Activated naive CD8-positive, alpha-beta T cell treated with anti-CD3 and anti-CD28 coated beads for 36 hours (primary cell): ENCODE data around the gene EFNA5. TPM values are rescaled to one million over a fixed set of nuclear protein-coding genes. Genes with fewer than 3 reads are reported as not detected.
"Not testable (repeated sequence)": the region's sequence is repeated elsewhere in the genome, so short reads cannot be mapped to it uniquely, and the experiment has no call there.

Source experiments
- DNase-seq: peaks from one replicate; pipeline ENCODE4 v3.0.0; 2021
- H3K27ac Mint-ChIP-seq: one replicate; pipeline ENCODE4 v1.8.0; 2022; ENCODE audit warnings: mild to moderate bottlenecking, moderate library complexity, mixed read lengths
- H3K27me3 Mint-ChIP-seq: one replicate; pipeline ENCODE4 v1.8.0; 2022; ENCODE audit warnings: mild to moderate bottlenecking, mixed read lengths
- H3K36me3 Mint-ChIP-seq: one replicate; pipeline ENCODE4 v1.8.0; 2021; ENCODE audit warnings: mild to moderate bottlenecking, mixed read lengths
- H3K4me1 Mint-ChIP-seq: one replicate; pipeline ENCODE4 v1.8.0; 2021; ENCODE audit warnings: mixed read lengths
- H3K4me3 Mint-ChIP-seq: one replicate; pipeline ENCODE4 v1.8.0; 2022; ENCODE audit warnings: mild to moderate bottlenecking, moderate library complexity, mixed read lengths
- H3K9me3 Mint-ChIP-seq: one replicate; pipeline ENCODE4 v1.8.0; 2022; ENCODE audit warnings: mixed read lengths
- total RNA-seq, 2 experiments: library from RNA; stranded (reverse); gene quantifications; one replicate each; pipeline ENCODE4 v1.2.3, GENCODE V29; 2021

The EFNA5 gene
- total RNA-seq, 2 experiments from 2014 or later, result not detected

DNA sequence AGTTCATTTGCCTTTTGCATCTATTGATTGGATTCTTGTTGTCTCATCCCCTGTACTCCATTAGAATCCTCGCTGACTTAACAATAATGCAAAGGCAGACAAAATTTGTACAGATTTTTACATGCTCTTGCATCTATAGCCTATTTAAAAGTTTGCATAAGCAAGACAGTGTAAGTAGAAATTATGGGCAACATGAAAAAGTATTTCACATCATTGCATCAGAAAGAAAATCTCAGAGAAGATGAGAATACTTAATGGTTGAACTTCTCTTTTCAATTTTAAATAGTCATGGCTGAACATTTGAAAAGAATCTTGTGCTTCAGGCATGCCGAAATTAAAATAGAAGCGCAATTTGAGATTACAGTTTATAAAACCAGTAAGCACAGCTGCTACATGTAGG is 226.4 kb downstream of the EFNA5 start:
- no peaks in the 10 kb centered on the region for H3K4me1 Mint-ChIP-seq
- no peak overlapping the region for H3K27ac Mint-ChIP-seq
- H3K27me3 Mint-ChIP-seq, result peaks cover 5% of the 10 kb centered on the region
- DNase-seq, result no peak
- peaks cover 4% of the 10 kb centered on the region for H3K9me3 Mint-ChIP-seq
- no peaks in the 10 kb centered on the region for H3K36me3 Mint-ChIP-seq
- H3K4me3 Mint-ChIP-seq, result no peak overlapping the region

DNA sequence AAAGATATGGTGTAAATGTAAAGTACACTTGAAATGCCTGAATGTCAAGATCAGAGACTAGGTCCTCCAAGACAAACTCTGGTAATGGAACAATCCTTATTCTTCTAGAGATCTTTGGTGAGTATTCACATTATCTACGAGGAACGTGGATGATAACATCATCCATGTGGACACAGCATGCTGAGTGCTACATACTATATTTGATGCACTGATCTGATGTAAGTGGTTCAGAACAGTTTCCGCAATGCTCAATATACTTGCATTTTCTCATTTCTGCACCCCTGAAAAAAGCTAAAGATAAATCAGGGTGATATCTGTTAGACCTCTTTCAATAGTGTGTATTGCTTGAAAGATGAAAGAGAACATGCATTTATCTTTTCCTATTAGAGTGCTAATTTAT is 226.8 kb downstream of the EFNA5 start:
- Mint-ChIP-seq H3K4me1 (no peaks in the 10 kb centered on the region), H3K9me3 (peaks cover 6% of the 10 kb centered on the region), H3K27me3 (peaks cover 5% of the 10 kb centered on the region), H3K27ac (no peak overlapping the region), H3K36me3 (no peaks in the 10 kb centered on the region), H3K4me3 (no peak overlapping the region)
- no peak for DNase-seq

- DNase-seq, result no peak
- Mint-ChIP-seq H3K4me1 (no peaks in the 10 kb centered on the region), H3K27ac (no peak overlapping the region), H3K36me3 (no peaks in the 10 kb centered on the region), H3K27me3 (peaks cover 5% of the 10 kb centered on the region), H3K9me3 (peaks cover 5% of the 10 kb centered on the region), H3K4me3 (no peak overlapping the region)
Measured at GRCh38 chr5:107442452-107442851, 228.3 kb downstream of the EFNA5 start.

DNA sequence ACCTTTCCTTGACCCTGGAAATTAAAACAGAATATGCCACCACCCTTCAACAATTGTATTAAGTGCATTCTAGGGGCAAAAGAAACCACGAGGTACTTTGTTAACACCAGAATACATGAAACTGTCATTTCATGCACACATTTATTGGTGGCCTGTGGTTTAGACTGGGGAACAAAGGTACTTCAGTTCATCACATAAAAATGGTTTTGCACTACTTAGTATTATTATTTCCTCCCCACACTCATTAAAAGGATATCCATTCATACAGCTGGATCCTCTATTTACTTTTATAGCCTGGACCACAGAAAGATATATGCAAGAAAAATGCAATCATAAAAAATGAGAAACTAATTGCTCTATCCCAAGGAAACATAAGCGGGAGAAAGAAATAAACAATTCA is 230.9 kb downstream of the EFNA5 start:
- H3K4me3 Mint-ChIP-seq, result no peak overlapping the region
- DNase-seq, result no peak
- peaks cover 5% of the 10 kb centered on the region for H3K9me3 Mint-ChIP-seq
- H3K27me3 Mint-ChIP-seq, result peaks cover 5% of the 10 kb centered on the region
- H3K4me1 Mint-ChIP-seq, result no peaks in the 10 kb centered on the region
- no peak overlapping the region for H3K27ac Mint-ChIP-seq
- no peaks in the 10 kb centered on the region for H3K36me3 Mint-ChIP-seq

GRCh38 chr5:107437986-107438510 is 232.7 kb downstream of the EFNA5 start:
- peaks cover 5% of the 10 kb centered on the region for H3K9me3 Mint-ChIP-seq
- H3K27ac Mint-ChIP-seq, result no peak overlapping the region
- H3K4me3 Mint-ChIP-seq, result no peak overlapping the region
- H3K27me3 Mint-ChIP-seq, result peaks cover 3% of the 10 kb centered on the region
- DNase-seq, result no peak
- no peaks in the 10 kb centered on the region for H3K36me3 Mint-ChIP-seq
- no peaks in the 10 kb centered on the region for H3K4me1 Mint-ChIP-seq

- H3K4me1 Mint-ChIP-seq, result no peaks in the 10 kb centered on the region
- no peak overlapping the region for H3K27ac Mint-ChIP-seq
- DNase-seq, result no peak
- peaks cover 3% of the 10 kb centered on the region for H3K27me3 Mint-ChIP-seq
- peaks cover 5% of the 10 kb centered on the region for H3K9me3 Mint-ChIP-seq
- no peak overlapping the region for H3K4me3 Mint-ChIP-seq
- H3K36me3 Mint-ChIP-seq, result no peaks in the 10 kb centered on the region
Measured at GRCh38 chr5:107437154-107437553, 233.6 kb downstream of the EFNA5 start.

GRCh38 chr5:107436201-107436600 is 234.5 kb downstream of the EFNA5 start:
- H3K27ac Mint-ChIP-seq, result no peak overlapping the region
- DNase-seq, result no peak
- no peaks in the 10 kb centered on the region for H3K36me3 Mint-ChIP-seq
- H3K4me1 Mint-ChIP-seq, result no peaks in the 10 kb centered on the region
- H3K4me3 Mint-ChIP-seq, result no peak overlapping the region
- peaks cover 5% of the 10 kb centered on the region for H3K9me3 Mint-ChIP-seq
- peaks cover 3% of the 10 kb centered on the region for H3K27me3 Mint-ChIP-seq

DNA sequence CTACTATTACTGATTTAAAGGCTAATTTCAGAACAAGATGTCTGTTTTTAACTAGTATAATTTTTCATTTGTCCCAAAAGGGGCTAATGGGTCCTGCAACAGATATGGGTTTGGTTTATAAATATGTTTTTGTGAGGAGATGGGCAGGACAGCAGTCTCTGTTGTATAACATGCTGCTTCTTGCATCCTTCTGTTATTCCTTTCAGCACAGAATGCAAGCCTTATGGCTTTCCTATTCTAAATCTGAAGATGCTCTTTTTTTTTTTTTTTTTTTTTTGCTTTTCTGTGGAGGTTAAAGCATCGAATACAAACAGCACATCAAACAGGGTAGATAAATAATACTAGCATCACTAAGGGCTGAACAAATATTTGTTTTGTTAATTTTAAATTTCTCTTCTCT is 235.7 kb downstream of the EFNA5 start:
- H3K27me3 Mint-ChIP-seq, result peaks cover 3% of the 10 kb centered on the region
- no peak overlapping the region for H3K27ac Mint-ChIP-seq
- H3K4me1 Mint-ChIP-seq, result no peaks in the 10 kb centered on the region
- H3K9me3 Mint-ChIP-seq, result peaks cover 5% of the 10 kb centered on the region
- H3K4me3 Mint-ChIP-seq, result no peak overlapping the region
- no peaks in the 10 kb centered on the region for H3K36me3 Mint-ChIP-seq
- DNase-seq, result no peak

- not testable (repeated sequence) for DNase-seq, H3K36me3 Mint-ChIP-seq, H3K4me3 Mint-ChIP-seq, H3K4me1 Mint-ChIP-seq, H3K27me3 Mint-ChIP-seq, H3K27ac Mint-ChIP-seq, H3K9me3 Mint-ChIP-seq
Measured at GRCh38 chr5:107433646-107434045, 237.1 kb downstream of the EFNA5 start.

GRCh38 chr5:107431998-107432397 is 238.7 kb downstream of the EFNA5 start:
- H3K27me3 Mint-ChIP-seq, result peaks cover 3% of the 10 kb centered on the region
- H3K36me3 Mint-ChIP-seq, result no peaks in the 10 kb centered on the region
- DNase-seq, result no peak
- no peaks in the 10 kb centered on the region for H3K9me3 Mint-ChIP-seq
- no peak overlapping the region for H3K27ac Mint-ChIP-seq
- no peaks in the 10 kb centered on the region for H3K4me1 Mint-ChIP-seq
- no peak overlapping the region for H3K4me3 Mint-ChIP-seq

- Mint-ChIP-seq H3K27ac (no peak overlapping the region), H3K4me1 (no peaks in the 10 kb centered on the region), H3K4me3 (no peak overlapping the region), H3K9me3 (no peaks in the 10 kb centered on the region), H3K36me3 (no peaks in the 10 kb centered on the region), H3K27me3 (peaks cover 3% of the 10 kb centered on the region)
- no peak for DNase-seq
Measured at GRCh38 chr5:107431536-107431935, 239.2 kb downstream of the EFNA5 start.

GRCh38 chr5:107430071-107430625 is 240.6 kb downstream of the EFNA5 start:
- Mint-ChIP-seq H3K36me3 (no peaks in the 10 kb centered on the region), H3K27ac (no peak overlapping the region), H3K27me3 (peaks cover 3% of the 10 kb centered on the region), H3K9me3 (no peaks in the 10 kb centered on the region), H3K4me3 (no peak overlapping the region), H3K4me1 (no peaks in the 10 kb centered on the region)
- no peak for DNase-seq

GRCh38 chr5:107428303-107428813 is 242.4 kb downstream of the EFNA5 start:
- Mint-ChIP-seq H3K27me3 (no peaks in the 10 kb centered on the region), H3K27ac (no peak overlapping the region), H3K4me1 (no peaks in the 10 kb centered on the region), H3K4me3 (no peak overlapping the region), H3K36me3 (no peaks in the 10 kb centered on the region), H3K9me3 (no peaks in the 10 kb centered on the region)
- no peak for DNase-seq

DNA sequence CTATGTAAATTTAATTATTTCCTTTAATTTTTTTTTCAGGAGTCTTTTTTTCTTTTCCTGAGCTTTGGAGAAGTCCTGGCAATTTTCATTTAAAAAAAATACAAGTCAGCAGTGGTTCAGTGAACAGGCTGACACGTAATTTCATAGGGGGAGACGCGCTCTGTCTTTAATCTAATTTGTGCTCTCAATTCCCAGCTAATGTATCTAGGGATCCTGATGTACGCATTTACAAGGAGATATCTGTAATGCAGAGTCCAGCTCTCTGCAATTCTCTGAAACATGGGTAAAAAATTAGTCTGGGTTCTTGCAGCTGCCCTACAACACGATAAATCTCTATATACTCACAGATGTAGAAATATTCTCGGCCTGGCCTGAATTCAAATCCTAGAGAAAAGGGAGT is 243.9 kb downstream of the EFNA5 start:
- H3K4me3 Mint-ChIP-seq, result no peak overlapping the region
- no peak overlapping the region for H3K27ac Mint-ChIP-seq
- DNase-seq, result no peak
- H3K36me3 Mint-ChIP-seq, result no peaks in the 10 kb centered on the region
- no peaks in the 10 kb centered on the region for H3K27me3 Mint-ChIP-seq
- no peaks in the 10 kb centered on the region for H3K9me3 Mint-ChIP-seq
- no peaks in the 10 kb centered on the region for H3K4me1 Mint-ChIP-seq

DNA sequence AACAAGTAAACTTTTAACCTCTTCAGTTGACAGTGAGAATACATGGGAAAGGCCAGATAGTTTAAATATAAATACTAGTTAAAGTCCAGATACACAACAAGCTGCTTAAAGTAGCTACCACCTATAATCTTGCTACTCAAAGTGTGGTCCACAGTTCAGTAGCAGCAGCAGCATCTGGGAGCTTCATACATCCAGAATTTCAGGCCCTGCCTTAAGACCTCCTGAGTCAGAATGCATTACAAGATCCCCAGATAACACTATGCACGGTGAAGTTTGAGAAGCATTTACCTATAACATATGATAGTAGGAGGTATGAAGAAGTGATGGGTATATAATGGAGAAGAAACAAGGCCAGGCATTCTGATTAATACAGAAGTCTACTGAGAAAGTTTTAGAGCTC is 244.5 kb downstream of the EFNA5 start:
- Mint-ChIP-seq H3K27me3 (no peaks in the 10 kb centered on the region), H3K27ac (no peak overlapping the region), H3K9me3 (no peaks in the 10 kb centered on the region), H3K36me3 (no peaks in the 10 kb centered on the region), H3K4me3 (no peak overlapping the region), H3K4me1 (no peaks in the 10 kb centered on the region)
- no peak for DNase-seq

DNA sequence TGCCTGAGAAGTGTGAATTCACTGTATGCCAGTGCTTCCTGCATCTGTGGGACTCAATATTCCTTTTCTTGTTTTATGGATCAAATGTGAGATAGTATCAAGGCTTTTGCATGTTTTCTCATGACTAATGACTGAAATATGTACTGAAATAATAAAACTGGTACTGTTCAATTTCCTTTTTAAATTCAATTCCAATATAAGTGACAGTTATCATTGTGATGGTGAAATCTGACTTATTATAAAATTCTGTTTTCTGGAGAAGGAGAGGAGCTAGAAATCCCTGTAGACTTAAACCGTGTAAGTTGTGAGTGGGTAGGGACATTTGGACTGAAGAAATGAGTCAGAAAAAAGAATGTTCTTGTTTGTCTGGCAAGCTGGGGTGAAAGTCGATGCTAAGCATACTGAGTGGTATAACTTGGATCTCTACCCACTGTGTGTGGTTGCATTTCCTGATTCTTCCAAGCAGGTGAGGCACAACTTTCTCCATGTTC is 245.2 kb downstream of the EFNA5 start:
- H3K27ac Mint-ChIP-seq, result no peak overlapping the region
- H3K36me3 Mint-ChIP-seq, result no peaks in the 10 kb centered on the region
- no peaks in the 10 kb centered on the region for H3K27me3 Mint-ChIP-seq
- no peak overlapping the region for H3K4me3 Mint-ChIP-seq
- no peak for DNase-seq
- H3K4me1 Mint-ChIP-seq, result no peaks in the 10 kb centered on the region
- H3K9me3 Mint-ChIP-seq, result no peaks in the 10 kb centered on the region
